ENCODE data around the gene SRGAP2.
"Not testable (repeated sequence)": the region's sequence is repeated elsewhere in the genome, so short reads cannot be mapped to it uniquely, and the experiment has no call there.

The SRGAP2 gene

DNA sequence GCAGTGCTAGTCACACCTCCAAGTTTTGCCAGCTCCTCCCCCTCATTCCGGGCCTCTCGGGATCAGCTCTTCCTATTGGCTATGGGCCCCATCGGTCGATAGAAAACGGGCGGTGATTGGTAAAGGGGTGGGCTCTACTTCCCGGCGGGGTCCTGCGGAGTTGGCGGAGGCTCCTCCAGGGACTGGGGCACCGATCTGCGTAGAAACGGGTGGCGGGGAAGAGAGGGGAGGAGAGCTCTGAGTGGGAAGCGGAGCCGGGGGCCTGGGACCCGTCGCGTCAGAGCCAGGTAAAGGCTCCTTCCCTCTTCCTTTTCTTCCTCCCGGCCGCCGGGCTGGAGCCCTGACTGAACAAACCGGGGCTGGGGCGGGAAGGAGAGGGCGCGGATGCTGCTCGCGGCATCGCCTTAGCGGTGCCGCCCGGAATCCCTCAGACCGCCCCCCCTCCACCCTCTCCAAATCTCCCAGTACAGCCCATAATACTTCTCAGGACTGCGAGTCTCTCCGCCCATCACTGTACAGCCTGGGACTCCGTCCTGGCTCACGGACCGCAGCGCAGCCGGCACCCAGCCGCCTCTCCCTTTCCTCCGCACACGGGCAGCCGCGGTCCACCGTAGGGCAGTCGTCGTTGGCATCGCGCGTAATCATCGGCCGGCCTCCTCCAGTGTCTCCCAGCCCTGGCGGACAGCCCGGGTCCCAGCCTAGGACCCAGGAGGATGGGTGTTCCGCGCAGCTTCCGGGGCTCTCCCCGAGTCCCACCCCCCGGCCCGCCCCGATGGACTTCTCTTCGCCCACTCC lies at the start of gene SRGAP2:
SRGAP2 (plus strand) TSS at position 178 of the 795 bp plus-strand sequence. CDS start 2,430 bp downstream, outside the sequence.
- DNase-seq (ENCODE audit: low spot score) = peak; percentile 75

DNA sequence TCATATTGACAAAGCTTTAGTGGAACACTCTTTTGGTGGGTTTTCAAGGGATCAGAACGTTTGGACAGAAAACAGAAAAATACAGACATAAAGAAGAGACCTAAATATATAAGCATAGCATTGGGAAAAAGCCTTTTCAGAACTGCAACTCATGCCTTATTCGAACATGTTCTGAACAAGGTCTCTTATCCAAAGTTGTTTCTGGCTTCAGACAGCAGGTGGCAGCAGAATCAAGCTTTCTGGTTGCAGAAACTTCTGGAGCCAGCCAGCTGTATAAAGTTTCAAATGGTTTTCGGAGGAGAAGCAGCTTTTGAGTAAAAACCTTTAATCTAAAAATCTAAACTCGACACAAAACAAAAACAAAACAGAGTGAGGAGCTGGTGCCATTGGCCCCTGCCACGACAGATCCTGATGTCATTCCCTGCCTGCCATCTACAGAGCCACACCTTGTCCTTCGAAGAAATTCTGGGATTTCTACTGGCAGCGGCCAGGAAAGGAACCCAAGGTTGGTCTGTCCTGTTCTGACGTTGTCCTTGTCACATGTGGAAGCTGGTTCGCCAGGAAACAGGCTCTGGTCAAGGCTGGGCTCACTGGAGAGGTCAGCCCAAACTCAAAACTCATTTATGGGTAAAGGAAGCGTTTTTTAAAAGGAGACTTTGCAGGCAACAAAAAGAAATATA lies 35.9 kb upstream of the SRGAP2 start:
- not testable (repeated sequence) for DNase-seq (ENCODE audit: low spot score)

DNA sequence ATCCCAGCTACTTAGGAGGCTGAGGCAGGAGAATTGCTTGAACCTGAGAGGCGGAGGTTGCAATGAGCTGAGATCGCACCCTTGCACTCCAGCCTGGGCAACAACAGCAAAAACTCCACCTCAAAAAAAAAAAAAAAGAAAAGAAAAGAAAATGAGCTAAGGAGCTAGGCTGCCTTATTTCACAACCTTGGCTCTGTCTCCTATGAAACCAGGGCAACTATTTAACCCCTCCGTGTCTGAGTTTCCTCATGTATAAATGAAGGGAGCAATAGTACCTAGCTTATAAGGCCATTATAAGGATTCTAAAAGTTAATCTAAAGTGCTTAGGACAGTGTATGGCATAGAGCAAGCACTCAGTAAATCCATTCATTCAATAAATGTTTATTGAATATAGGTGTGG lies 33.5 kb upstream of the SRGAP2 start:
- DNase-seq (ENCODE audit: low spot score) = not testable (repeated sequence)

DNA sequence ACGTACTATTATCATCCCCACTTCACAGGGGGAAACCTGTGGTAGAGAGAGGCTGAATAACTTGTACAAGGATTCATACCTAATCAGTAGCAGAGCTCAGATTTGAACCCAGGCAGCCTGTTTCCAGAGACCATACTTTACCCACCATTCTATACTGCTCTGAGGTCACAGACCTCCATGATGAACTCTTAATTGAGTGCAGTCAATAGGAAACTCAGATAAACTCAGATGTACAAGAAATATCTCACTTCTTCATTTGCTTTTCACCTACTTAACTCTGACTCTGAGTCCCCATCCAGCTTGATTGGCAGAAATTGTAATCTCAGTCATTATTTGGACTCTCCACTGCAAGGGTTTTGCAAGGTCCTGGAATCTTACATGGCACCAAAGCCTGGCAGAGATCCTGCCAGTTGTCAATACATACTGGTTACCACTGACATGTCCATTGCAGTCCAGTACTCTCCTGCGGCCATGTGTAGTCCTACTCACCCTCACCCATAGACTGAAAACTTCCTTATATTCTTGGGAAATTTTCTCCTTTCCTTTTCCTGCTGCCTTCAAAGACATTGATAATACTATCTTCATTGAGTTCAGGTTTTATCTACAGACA lies 30.1 kb upstream of the SRGAP2 start:
- not testable (repeated sequence) for DNase-seq (ENCODE audit: low spot score)

DNA sequence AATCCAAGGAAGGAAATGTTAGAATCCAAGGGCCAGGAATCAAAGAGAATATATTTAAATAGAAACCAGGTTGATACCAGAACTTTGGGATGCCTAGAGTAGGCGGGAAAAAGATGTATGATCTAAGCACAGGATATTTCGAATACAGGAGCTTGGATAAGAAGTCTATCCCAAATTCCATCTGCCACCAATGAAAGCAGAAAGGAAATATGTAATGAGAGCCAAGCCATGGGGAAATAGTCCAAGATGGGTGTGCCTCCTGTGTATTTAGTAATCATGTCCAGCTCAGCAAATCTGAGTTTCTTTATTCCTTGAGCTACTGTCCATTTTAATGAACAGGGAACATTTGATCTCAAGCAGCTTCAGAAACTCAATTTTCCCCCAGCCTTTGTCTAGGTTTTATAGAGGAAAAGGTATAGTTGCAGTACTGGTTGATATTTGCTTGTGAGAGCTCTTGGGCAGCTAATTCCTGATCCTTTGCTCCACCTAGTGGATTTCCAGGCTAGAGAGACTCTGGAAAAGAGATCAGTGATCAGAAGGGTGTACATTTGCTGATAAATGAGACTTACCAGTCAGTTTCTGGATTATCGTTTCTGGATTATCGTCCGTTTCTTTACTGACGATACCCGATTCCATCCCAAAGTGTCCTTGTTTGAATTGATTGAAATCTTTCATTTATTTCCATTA lies 29.0 kb upstream of the SRGAP2 start:
- not testable (repeated sequence) for DNase-seq (ENCODE audit: low spot score)

DNA sequence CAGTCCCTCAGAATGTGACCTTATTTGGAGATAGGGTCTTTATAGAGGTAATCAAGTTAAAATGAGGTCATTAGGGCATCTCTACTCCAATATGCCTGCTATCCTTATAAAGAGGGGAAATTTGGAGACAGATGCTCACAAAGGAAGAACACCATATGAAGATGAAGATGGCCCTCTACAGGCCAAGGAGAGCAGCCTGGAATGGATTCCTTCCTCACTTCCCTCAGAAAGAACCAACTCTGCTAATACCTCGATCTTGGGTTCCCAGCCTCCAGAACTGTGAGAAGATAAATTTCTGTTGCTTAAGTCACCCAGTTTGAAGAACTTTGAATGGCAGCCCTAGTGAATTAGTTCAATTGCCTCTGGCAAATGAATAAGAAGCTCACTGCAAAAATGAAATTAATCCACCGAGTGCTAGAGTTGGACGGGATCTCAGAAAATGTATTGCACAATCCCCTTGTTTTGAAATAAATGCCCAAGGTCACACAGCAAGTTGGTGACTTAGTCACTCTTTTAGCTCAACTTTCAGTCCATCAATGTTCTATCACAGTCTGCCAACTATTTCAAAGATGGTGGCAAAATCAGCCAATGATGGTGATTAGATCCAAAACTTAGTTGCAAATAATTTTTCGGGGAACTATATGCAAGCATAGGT lies 27.8 kb upstream of the SRGAP2 start:
- DNase-seq (ENCODE audit: low spot score) = peak; percentile 33

DNA sequence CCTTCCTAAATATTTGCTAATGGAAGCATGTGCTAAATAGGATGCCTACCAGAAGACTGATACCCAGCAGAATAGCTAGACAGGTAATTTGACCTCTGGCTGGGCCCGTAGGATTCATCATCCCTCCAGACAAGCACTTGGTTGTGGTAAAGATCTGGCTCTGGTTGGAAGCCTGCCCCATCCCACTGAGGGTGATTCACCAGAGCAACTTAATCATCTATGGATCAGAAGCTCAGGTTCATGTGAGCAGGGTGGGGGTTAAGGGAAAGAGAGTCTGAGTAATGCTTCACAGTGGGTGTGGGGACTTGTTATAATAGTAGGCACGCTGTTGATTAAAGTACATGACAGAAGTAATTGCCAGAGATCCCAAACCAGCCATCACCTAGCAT lies 27.2 kb upstream of the SRGAP2 start:
- DNase-seq (ENCODE audit: low spot score) = not testable (repeated sequence)

DNA sequence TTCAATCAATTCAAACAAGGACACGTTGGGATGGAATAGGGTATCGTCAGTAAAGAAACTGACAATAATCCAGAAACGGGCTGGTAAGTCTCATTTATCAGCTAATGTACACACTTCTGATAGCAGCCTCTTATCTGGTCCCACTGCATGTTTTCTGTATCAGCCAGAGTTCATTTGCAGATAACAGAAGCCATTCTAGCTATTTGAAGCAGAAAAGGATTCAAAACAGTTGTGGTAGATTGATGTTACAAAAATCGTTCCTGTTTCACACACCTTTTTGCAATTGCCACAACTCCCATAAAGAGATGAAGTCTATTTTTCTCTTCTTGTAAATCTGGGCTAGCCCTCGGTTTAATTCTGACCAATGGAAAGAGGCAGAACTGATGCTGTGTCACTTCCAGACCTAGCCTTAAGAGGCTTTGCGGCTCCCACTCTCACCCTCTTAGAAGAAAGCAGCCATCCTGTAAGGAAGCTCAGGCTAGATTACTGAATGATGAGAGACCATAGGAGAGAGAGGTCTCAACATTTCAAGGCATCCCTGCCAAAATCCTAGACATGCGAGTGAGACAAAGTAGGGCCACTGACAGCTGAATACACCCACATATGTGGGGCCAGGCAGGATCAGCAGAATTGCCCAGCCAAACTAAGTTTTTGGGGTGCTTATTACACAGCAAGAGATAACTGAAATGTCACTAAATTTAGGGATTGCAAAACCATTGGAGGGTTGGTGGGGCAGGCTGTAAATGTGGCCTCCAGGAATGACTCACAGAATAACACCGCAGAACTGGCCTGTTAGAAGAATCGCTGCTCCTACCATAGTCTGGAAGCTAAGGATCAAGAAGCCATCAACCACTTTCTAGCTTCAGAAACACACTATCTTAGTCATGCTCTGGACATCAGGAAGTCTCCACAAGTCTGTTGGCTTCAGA lies 25.0 kb upstream of the SRGAP2 start:
- not testable (repeated sequence) for DNase-seq (ENCODE audit: low spot score)

DNA sequence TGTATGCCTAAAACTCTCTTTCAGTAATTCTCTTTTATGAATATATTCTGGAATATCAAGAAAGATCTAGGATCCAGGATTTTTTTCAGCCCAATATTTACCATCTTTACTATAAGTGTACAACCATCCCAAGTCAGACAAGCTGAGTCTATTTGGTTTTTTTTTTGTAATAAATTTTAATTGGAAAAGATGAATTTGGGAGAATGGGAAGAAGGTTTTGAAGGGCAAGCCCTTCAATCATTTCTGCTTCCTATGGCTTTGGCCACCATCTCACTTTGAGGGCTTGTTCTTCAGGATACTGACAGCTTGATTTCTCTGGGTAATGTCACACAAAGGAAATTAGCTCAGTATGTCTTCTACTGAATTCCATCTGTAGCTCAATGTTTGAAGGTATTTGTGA lies 23.7 kb upstream of the SRGAP2 start:
- DNase-seq (ENCODE audit: low spot score) = not testable (repeated sequence)

DNA sequence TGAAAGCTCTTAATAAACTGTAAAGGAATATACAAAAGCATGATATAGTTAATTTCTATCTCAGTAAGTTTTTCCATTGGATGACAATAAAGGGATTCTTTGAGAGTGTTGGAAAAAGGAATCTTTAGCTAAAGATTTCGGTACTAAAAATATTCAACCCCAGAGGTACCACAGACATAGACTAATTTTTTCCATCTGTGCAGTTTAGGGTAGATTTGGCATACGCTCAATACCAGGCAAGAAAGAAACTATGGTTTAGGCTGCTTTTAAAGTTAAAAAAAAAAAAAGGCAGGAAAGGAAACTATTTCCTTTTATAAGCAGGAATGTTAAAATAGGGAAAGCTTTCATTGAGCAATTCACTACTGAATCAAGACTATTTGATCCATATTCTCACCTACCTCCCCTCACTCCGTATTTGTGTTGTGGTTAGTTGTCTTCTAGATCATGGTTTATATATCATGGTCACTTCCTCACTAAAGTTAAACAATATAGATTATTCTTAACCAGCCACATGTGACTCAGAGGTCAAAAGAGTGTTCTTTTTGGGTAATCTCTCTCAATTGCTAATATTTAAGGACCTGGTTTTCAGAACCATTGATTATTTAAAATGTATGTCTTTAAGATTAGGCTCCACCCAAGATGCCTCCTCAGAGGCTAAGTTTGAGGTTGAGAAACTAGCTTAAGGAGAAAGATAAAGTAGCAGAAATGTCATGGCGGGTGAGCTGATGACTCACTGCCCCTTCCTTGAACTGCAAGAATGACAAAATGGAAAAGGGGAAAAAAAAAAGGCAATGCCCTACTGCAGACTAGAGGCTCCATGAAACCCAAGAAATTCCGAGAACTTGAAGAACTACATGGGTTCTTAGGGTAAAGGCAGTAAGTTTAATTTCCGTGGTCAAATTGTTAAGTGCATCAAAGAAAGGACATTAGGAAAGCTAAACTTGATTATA lies 20.7 kb upstream of the SRGAP2 start:
- not testable (repeated sequence) for DNase-seq (ENCODE audit: low spot score)

DNA sequence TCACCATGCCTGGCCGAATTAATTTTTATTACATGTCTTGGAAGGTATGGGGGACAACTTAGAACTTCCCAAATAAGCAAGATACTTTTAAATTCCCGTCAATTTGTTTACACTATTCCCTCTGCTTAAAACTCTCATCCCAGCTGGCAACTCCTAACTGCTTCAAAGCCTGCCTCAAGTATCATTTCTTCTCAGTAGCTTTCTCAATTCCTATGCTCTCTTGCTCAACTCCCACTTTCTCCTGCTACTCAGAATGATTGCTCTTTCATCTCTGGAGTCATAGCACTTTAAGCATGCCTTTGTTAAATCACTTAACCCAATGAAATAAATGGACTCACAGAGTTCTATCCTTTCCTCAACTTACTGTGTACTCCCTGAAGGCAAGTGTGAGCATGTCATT lies 19.6 kb upstream of the SRGAP2 start:
- not testable (repeated sequence) for DNase-seq (ENCODE audit: low spot score)

DNA sequence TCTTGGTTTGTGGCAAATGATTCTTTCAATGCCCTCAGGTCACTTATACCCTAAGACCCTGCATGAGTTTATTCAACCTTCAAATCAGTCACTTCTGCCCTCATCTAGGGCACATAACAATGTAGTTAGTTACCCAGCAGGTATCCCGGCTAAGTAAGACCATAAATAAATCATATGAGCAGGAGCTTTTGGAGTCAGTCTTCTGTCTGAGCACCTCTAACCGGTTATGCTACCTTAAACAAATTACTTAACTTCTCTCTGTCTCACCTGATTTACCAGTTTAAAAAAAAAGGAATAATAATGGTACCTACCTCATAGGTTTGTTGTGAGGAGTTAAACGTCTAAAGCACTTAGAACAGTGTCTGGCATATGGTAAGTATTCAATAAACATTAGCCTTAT lies 17.6 kb upstream of the SRGAP2 start:
- not testable (repeated sequence) for DNase-seq (ENCODE audit: low spot score)

DNA sequence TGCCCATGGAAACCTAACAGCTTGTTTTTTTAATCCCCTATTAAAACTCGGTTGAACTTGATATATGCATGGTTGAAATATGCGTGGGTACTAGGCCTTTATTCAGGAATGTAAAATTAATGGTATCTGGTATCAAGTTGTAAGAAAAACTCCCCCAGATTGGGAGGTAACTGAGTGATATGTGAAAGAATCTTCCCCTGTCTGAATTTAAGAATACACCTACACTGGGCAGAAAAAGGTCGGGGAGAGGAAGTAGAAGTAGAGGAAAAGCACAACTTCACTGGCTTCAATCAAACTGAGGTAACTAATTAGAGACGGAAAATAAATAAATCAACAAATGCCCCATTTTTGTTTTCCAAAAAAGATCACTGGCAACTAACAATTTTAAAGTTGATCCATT lies 16.5 kb upstream of the SRGAP2 start:
- not testable (repeated sequence) for DNase-seq (ENCODE audit: low spot score)

DNA sequence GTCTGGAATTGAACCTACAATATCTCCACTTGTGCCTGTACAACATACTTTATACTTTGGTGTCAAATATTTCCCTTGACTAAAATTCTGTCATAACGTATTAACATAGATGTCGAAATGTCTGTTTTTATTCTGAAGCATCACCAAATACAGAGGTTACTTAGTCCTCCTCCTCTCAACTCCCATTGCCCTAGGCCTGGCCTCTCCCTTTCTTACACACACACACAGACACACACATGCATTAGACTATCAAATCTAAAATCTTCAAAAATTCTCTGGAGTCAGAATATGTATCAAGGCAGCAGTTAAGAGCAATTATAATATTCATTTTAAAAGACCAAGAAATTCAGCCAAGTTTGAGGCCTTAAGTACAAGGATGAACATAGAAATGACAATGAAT lies 8.2 kb upstream of the SRGAP2 start:
- not testable (repeated sequence) for DNase-seq (ENCODE audit: low spot score)

DNA sequence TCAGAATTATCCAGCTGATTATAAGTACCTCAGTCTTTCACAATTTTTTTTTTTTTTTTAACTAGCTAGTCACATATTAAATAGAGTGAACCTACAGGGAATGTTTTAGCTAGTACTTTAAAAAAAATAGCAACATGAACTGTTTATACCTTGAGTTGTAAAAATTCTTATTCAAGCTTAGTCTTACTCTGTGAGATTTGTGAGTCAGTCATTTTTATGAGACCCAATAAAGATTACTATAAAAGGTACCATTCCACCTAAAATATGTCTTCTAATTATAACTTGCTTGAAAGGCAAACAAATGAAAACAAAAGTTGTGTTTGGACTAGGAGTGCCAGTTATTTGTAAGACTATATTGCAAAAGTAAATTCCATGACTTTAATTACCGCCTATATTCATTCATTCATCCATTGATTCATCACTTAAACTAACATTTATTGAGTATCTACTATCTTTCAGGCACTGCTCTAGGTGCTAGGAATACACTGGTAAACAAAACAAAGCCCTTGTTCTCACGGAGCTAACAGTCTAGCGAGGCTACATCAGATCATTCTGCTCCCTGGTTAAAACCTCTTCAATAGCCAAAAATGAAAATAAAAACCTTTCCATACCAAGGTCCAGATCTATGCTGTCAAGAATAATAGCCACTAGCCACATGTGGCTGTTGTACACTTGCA lies 6.5 kb upstream of the SRGAP2 start:
- DNase-seq (ENCODE audit: low spot score) = not testable (repeated sequence)

DNA sequence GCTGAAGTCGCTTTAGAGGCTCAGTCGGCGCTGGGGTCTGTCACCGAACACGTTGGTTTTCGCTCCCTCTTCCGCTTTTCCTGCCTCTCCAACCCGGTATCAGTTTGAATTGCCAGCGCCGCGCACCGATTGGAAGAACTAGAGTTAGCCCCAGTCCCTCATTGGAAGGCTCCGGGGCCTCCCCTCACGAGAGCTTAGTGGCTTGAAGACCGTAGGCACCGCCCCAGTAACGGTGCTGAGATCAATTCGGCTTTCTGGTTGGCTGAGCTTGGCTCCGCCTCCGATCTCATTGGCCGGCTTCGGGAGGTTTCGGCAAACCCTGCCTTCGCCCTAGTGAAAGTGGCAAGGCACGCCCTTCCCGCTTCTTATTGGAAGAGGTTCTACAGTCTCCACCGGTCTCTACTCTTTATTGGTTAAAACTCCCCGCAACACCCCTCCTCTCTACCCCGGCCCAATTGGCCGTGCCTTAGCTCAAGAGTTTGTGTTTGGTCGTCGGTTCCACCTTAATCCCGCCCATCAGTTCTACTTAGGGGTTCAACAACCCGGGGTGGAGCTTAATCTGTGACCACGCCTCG lies 465 bp upstream of the SRGAP2 start, which contains the start of gene FAM72A:
FAM72A (minus strand) TSS at position 51 of the 575 bp plus-strand sequence. CDS start 814 bp downstream, outside the sequence.
- peak; percentile 96 for DNase-seq (ENCODE audit: low spot score)

DNA sequence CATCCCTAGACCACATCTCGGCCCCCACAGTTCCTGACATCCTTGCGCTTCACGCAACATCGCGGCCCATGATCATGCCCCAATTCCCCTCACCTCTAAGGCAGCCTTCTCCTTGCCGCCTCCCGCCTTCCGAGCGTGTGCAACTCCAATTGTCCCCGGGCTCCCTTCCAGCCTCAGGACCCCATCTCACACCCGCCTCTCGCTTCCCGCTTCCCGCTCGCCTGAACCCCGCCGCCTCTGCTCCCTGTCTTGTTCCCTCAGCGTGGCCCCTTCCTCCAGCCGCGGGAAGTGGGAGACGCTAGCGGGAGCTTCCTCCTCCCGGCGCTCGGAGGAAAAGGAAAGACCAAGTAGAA lies 794 bp downstream of the SRGAP2 start:
- DNase-seq (ENCODE audit: low spot score) = not testable (repeated sequence)

DNA sequence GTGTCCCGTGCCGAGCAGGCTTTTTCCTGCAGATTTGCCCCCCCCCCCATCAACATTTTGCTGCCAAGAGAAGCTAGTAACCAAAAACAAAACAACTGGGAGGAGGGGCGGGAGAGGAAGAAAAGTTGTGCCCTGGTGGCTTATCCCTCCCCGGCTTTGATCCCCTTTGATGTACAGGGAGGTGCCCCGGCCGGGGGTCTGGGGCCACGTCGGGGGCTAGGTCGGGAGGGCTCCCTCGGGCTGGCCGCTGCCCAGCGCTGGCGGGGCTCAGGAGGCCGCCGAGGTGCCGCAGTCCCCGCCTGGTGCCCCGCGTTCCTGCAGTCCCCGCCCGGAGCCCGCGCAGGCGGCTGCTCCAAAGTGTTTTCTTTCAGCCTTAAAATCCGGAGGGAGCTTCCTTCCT lies 1.5 kb downstream of the SRGAP2 start:
- DNase-seq (ENCODE audit: low spot score) = peak; percentile 38
